H1 (cell line): Measurements from ENCODE around the gene CMPK2. TPM values are rescaled to one million over a fixed set of nuclear protein-coding genes. Genes with fewer than 3 reads are reported as not detected.

Experiments
- JUND ChIP-seq: IDR thresholded peaks from 2 replicates; pipeline ENCODE4 v1.6.1; 2011; ENCODE audit warnings: mild to moderate bottlenecking, improper control_type of control experiment, low read length
- NRF1 ChIP-seq: IDR thresholded peaks from 2 replicates; pipeline ENCODE4 v1.6.1; 2011; ENCODE audit warnings: mild to moderate bottlenecking, low read depth, low read length, improper control_type of control experiment
- SP1 ChIP-seq: IDR thresholded peaks from 2 replicates; pipeline ENCODE4 v1.6.1; 2011; ENCODE audit warnings: low read depth, low read length
- polyA plus RNA-seq, 7 experiments: library from polyadenylated mRNA; depleted of rRNA in 3 of 7; stranded (reverse) in 5 of 7; unstranded in 2 of 7; fragments of >200 nt in 5 of 7; fragments of 200-250 nt in 2 of 7; gene quantifications; 1 replicate in 5 of 7; 2 replicates in 1 of 7; 4 replicates in 1 of 7; pipeline versions ENCODE4 v1.2.1 to v1.2.3, GENCODE V29; 2011 to 2013; ENCODE audit warnings: missing spikeins in 2 of 7, mixed read lengths in 2 of 7
- total RNA-seq: library from RNA; stranded (reverse); fragmentation: NEBNext Ultra II Directional; extraction: Animal tissue kit (Norgen Biotek cat#: 25700); gene quantifications from 2 replicates; pipeline ENCODE4 v1.2.1, GENCODE V29; 2021

The CMPK2 gene
- total and polyA plus RNA-seq, 2 of the 8 experiments (the other 6 are each of a cell fraction or from before 2014, with no cell fraction given) = 0.28 to 0.53 TPM

DNA sequence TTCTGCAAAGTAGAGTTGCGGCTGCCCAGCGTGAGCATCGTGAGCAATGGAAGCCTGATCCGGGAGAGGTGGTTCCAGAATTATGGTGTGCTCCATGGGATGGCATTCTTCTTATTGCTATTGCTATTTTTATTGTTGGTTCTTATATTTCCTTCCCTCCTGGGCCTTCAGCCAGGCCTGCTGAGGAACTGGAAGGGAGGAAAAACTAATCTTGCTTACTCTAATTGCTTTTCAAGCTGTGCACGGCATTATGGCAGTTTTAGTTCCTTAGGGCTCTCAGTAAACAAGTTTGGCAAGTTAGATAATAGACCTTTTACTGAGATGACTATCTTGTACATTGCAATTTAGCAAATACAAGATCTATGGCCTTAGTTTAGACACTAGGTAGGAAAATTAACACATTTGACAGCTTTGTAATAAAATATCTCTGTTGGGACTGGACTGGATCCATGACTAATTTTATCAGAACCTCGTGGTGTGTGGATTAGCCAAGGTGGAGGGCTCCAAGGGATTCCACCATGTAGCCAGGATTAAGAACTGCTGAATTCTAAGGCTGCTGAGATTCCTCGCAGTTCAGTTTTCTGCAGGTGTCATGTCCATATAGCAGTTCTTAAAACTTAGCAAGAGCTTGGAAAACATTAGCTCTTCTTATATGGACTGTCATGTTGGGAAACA lies 17.9 kb upstream of the CMPK2 start (continued):
- TF ChIP-seq SP1 (no peak), JUND (no peak), NRF1 (no peak)
